Mucosa of stomach (tissue), 1 donor: ENCODE data around the gene TMEM182.

Experiments
- H3K27me3 ChIP-seq: one replicate; pipeline ENCODE4 v1.7.0; 2013; ENCODE audit warnings: mild to moderate bottlenecking, low read length; ENCODE audit not compliant: control insufficient read depth, insufficient read depth
- H3K36me3 ChIP-seq: one replicate; pipeline ENCODE4 v1.7.0; 2013; ENCODE audit warnings: low read length; ENCODE audit not compliant: control insufficient read depth, insufficient read depth
- H3K4me1 ChIP-seq: one replicate; pipeline ENCODE4 v1.7.0; 2013; ENCODE audit warnings: mild to moderate bottlenecking, low read length; ENCODE audit not compliant: control insufficient read depth, insufficient read depth
- H3K4me3 ChIP-seq: one replicate; pipeline ENCODE4 v1.7.0; 2013; ENCODE audit warnings: low read length
- H3K9ac ChIP-seq: one replicate; pipeline ENCODE4 v1.7.0; 2013; ENCODE audit warnings: mild to moderate bottlenecking, low read length, moderate library complexity
- H3K9me3 ChIP-seq: one replicate; pipeline ENCODE4 v1.7.0; 2013; ENCODE audit warnings: mild to moderate bottlenecking, low read length, moderate library complexity; ENCODE audit not compliant: control insufficient read depth
- donor health status: Pancreatic carcinoma.

The TMEM182 gene

DNA sequence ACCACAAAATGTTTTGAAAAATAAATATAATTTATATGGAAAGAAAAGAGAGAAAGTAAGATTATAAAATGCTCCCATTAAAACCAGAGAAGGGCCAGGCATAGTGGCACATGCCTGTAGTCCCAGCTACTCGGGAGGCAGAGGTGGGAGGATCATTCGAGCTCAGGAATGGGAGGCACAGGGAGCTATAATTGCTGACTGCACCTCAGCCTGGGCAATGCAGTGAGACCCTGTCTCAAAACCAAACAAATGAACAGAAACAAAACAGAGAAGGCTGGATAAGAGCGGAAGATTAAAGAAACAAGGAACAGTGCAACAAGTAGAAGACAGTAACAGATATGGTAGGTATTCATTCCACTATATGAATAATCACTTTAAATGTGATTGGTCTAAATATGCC, 18.6 kb upstream of the TMEM182 start:
- H3K36me3 ChIP-seq, result no peaks in the 10 kb centered on the region
- H3K4me1 ChIP-seq, result no peaks in the 10 kb centered on the region
- no peaks in the 10 kb centered on the region for H3K27me3 ChIP-seq
- H3K4me3 ChIP-seq, result no peak overlapping the region
- no peaks in the 10 kb centered on the region for H3K9me3 ChIP-seq
- no peak overlapping the region for H3K9ac ChIP-seq

DNA sequence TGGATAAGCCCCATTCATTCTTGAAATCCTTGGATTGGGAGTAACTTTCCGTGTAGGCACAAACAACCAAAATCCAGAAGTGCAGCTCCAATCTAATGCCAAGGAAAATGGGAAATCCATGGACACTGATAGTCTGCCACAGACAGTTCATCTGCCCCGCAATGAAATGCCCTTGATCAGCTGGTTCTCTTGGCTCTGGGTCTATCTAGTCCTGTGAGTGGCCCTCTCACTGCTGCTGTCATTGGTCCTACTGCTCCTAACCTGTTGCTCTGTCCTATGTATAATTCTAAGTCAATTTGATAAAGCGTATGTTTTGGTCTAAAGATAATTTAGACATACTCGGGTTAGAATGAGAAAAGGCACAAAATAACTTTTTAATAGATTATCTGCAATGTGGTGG, 13.7 kb upstream of the TMEM182 start:
- Histone ChIP-seq H3K4me3 (no peak overlapping the region), H3K36me3 (no peaks in the 10 kb centered on the region), H3K9me3 (no peaks in the 10 kb centered on the region), H3K9ac (no peak overlapping the region), H3K27me3 (no peaks in the 10 kb centered on the region), H3K4me1 (no peaks in the 10 kb centered on the region)

DNA sequence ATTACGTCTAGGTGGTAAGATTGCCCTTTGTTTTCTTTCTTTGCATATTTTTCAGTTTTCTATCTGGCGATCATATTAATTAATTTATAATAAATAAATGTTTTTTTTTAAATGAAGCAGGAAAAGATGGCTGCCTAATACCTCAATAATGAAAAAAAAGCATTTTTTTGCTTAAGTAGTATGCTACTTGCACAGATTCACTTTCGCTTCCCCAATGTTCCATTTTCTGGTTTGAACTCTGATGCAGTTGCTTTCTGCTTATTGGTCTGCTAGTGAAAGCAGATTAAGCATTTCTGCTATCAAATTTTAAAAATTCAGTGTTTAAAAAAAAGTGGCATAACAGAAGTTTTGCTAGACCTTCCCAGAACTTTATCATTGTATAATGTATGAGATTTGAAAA, 11.9 kb upstream of the TMEM182 start:
- no peaks in the 10 kb centered on the region for H3K9me3 ChIP-seq
- no peak overlapping the region for H3K9ac ChIP-seq
- no peaks in the 10 kb centered on the region for H3K4me1 ChIP-seq
- H3K27me3 ChIP-seq, result no peaks in the 10 kb centered on the region
- H3K36me3 ChIP-seq, result no peaks in the 10 kb centered on the region
- H3K4me3 ChIP-seq, result no peak overlapping the region

DNA sequence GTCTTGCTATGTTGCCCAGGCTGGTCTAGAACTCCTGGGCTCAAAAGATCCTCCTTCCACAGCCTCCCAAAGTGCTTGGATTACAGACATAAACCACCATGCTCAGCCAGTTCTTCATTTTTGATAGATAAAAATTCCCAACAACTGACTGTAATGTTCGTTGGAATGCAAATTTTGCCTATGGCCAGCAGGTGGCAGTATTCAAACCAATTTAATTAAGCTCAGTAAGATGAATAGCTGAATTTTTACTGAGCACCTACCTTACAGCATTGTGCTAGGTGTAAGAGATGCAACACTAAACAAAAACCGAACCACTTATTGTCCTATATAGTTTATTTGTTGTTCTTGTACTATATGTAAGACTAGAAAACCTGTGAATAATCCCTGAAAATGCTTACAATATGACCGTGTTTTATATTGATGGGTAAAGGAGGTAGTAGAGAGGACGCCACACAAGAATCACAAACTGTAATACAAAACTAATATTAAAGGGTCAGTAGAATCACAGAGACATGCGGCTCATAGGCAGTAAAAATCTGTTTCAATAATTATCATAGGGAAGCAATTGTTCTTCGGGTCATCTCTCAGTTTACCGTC, 8.2 kb upstream of the TMEM182 start:
- Histone ChIP-seq H3K36me3 (no peaks in the 10 kb centered on the region), H3K27me3 (no peaks in the 10 kb centered on the region), H3K4me1 (no peaks in the 10 kb centered on the region), H3K9ac (no peak overlapping the region), H3K9me3 (no peaks in the 10 kb centered on the region), H3K4me3 (no peak overlapping the region)

DNA sequence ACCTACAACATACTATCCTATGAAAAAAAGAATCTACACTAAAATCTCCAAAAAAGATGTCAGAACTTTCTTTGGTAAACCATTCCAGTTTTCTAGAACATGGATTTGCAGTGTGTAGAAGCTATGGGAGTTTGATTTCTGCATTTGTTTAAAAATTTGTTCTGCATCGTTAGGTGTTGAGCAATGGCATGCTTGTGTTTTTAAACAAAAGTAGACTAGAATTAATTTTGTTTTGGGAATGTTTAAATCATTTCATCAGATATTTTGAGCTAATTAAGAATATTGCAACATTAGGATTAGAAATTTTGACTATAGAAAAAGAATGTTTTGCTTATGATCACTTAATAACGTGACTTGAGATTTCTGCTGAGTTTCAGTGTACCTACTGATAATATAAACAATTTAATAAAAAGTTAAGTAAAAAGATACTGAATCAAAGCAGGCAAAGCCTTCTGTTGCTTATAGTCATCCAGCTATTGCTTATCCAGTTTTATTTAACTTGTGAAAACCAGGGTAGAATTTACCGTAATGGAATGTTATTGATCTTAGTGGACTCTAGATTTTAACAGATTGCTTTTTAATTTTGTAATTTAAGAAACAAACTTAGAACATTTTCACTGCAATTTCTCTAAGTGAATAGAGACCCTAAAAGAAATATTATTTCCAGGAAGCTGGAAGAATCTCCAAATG, 7.2 kb upstream of the TMEM182 start:
- Histone ChIP-seq H3K27me3 (no peaks in the 10 kb centered on the region), H3K36me3 (no peaks in the 10 kb centered on the region), H3K4me3 (no peak overlapping the region), H3K9me3 (no peaks in the 10 kb centered on the region), H3K9ac (no peak overlapping the region), H3K4me1 (no peaks in the 10 kb centered on the region)

DNA sequence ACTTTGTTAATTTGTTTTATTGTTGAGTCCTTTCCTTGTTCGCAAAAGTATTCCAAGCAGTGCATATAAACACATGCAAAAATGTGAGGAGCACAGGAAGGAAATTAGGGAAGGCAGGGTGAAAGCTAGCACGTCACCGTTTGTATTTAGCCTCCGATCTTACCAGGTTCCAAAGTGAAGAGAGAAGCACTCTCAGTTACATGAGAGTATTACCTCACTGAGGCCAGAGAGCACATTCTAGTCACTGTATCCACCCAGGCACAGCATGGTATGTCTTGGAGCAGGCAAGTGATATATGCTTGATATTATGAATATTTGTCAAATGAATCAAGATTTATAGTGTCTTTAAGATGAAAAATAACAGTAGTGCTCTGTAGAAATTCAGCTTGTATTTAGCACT, 6.5 kb upstream of the TMEM182 start:
- H3K4me3 ChIP-seq, result no peak overlapping the region
- H3K9ac ChIP-seq, result no peak overlapping the region
- H3K9me3 ChIP-seq, result no peaks in the 10 kb centered on the region
- no peaks in the 10 kb centered on the region for H3K27me3 ChIP-seq
- no peaks in the 10 kb centered on the region for H3K36me3 ChIP-seq
- no peaks in the 10 kb centered on the region for H3K4me1 ChIP-seq

DNA sequence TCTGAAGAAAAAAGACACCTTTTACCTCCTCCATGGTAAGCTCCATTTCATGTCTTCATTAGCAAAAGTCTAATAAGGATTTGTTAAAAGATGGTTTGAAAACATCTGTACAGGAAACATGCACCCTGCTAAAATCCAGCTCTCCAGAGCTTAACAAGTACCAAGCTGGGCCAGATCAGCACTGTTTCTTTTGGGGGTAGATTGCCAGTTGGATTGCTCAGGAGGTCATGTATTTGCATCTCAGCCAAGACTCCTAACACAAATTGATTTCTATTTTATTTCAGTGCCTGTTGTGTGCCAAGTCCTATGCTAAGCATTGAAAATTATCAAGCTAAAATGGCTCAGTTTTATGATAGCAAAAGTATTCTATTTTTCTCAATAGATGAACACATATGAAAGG, 3.4 kb upstream of the TMEM182 start:
- H3K4me1 ChIP-seq, result no peaks in the 10 kb centered on the region
- H3K9me3 ChIP-seq, result no peaks in the 10 kb centered on the region
- no peaks in the 10 kb centered on the region for H3K27me3 ChIP-seq
- H3K9ac ChIP-seq, result no peak overlapping the region
- H3K4me3 ChIP-seq, result no peak overlapping the region
- H3K36me3 ChIP-seq, result no peaks in the 10 kb centered on the region

DNA sequence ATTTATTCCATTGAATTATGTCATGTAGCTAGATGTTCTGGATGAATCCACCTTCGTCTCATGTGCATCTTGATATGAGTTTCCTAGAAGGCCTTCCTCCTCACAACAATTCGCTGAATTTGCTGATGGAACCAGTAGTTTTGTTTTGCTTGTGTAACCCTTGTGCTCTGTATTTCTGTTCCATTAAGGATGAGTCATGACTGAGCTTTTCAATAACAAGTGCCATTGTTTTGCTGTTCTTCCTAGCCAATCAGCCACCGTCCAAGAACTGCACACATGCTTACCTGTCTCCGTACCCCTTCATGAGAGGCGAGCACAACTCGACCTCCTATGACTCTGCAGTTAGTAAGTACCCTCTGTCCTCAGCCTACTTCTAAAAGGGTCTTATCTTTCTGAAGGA, 2.3 kb downstream of the TMEM182 start:
- Histone ChIP-seq H3K36me3 (no peaks in the 10 kb centered on the region), H3K27me3 (no peaks in the 10 kb centered on the region), H3K9ac (no peak overlapping the region), H3K4me1 (no peaks in the 10 kb centered on the region), H3K4me3 (no peak overlapping the region), H3K9me3 (no peaks in the 10 kb centered on the region)

DNA sequence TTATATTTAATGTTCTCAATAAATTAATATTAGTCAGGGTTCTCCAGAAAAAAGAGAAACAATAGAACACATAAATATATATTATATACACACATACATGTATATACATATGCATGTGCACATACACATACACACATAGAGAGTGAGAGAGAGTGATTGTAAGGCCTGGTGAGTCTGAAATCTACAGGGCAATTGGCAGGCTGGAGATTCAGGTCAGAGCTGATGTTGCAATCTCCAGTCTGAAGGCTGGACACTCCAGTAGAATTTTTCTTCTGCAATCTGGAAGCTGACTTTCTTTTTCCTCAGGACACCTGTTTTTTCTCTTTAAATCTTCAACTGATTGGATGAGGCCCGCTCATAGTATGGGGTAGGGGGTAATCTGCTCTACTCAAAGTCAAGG, 3.2 kb downstream of the TMEM182 start:
- Histone ChIP-seq H3K27me3 (no peaks in the 10 kb centered on the region), H3K4me1 (no peaks in the 10 kb centered on the region), H3K9ac (no peak overlapping the region), H3K4me3 (no peak overlapping the region), H3K9me3 (no peaks in the 10 kb centered on the region), H3K36me3 (no peaks in the 10 kb centered on the region)

DNA sequence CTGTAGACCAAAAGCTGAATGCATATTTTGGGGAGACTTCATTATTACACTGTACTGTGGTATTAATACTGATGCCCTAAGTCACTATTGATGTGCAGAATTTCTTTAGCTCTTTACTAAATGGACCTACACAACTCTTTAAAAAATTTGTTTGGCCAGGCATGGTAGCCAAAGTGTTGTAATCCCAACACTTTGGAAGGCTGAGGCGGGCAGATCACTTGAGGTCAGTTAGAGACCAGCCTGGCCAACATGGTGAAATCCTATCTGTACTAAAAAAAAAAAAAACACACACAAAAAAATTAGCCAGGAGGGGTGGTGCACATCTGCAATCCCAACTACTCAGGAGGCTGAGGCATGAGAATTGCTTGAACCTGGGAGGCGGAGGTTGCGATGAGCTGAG, 6.4 kb downstream of the TMEM182 start:
- Histone ChIP-seq H3K4me3 (no peak overlapping the region), H3K27me3 (no peaks in the 10 kb centered on the region), H3K9me3 (no peaks in the 10 kb centered on the region), H3K36me3 (no peaks in the 10 kb centered on the region), H3K9ac (no peak overlapping the region), H3K4me1 (no peaks in the 10 kb centered on the region)

DNA sequence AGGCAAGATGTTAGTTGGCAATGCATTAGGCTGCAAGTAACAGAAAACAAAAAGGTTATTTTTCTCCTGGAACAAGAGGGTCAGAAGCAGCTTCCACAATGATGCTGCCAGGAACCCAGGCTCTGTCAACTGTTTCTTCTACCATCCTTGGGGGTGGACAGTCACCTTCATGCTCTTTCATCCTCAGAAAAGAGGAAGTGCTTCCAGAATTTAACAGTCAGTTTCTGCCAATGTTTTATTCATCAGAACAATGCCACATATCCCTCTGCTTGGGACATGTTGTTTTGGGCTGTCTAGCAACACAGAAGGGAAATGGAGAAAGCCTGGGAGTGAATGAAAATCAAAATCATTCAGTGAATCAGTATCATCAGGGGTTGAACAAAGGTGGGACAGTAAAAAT, 7.1 kb downstream of the TMEM182 start:
- no peaks in the 10 kb centered on the region for H3K4me1 ChIP-seq
- H3K9ac ChIP-seq, result no peak overlapping the region
- no peak overlapping the region for H3K4me3 ChIP-seq
- no peaks in the 10 kb centered on the region for H3K36me3 ChIP-seq
- H3K9me3 ChIP-seq, result no peaks in the 10 kb centered on the region
- H3K27me3 ChIP-seq, result no peaks in the 10 kb centered on the region

DNA sequence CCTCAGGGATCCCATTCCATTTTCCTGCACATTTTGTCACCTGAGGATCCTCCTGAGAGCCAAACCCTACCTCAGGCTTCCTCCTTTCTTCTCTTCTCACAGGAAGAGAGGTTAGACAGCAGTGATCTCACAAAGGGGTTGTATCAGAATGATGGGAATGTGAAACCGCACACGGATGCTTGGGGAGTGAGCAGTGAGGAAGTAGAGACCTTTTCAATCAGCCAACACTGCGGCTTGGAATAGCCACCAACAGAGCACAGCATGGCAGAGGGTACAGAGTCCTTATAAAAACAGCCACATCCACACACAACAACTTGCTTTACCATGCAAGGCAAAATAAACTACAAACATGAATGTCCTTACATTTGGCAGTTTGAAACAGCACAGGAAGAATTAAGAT, 8.7 kb downstream of the TMEM182 start:
- Histone ChIP-seq H3K4me3 (no peak overlapping the region), H3K36me3 (no peaks in the 10 kb centered on the region), H3K4me1 (no peaks in the 10 kb centered on the region), H3K9ac (no peak overlapping the region), H3K9me3 (no peaks in the 10 kb centered on the region), H3K27me3 (no peaks in the 10 kb centered on the region)

DNA sequence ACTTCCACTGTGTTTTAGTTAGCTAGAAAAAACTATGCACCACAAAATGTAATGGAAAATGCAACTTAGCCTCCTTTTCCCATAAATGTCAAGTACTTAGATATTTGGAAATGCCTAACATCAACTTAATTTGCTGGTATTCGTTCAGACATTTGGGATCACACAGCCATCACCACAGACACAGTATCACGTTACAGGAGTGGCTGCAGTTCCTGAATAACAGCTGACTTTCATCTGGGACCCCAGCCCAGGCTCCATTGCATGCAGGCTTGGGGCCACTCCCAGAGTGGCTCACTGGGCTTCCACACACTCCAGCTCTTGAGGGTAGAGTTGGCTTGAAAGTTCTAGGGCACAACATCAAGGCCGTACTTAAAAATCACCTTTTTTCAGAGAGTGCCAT, 9.3 kb downstream of the TMEM182 start:
- Histone ChIP-seq H3K9ac (no peak overlapping the region), H3K9me3 (no peaks in the 10 kb centered on the region), H3K4me1 (no peaks in the 10 kb centered on the region)

More for the DNA sequence above, 9.3 kb downstream of the TMEM182 start:
- Histone ChIP-seq H3K36me3 (no peaks in the 10 kb centered on the region), H3K27me3 (no peaks in the 10 kb centered on the region), H3K4me3 (no peak overlapping the region)
